Raji (cell line): Measurements from ENCODE around the gene KIAA1328.

ENCODE experiments used
- POLR2A ChIP-seq: IDR thresholded peaks from 2 replicates; pipeline ENCODE4 v1.6.1; 2011; ENCODE audit warnings: low read depth, low read length, control low read depth; ENCODE audit not compliant: insufficient read depth

Gene KIAA1328

GRCh38 chr18:36895606-36896005, 66.7 kb downstream of the KIAA1328 start:
- TF ChIP-seq POLR2A, result no peak

- no peak for TF ChIP-seq POLR2A
Observed at GRCh38 chr18:36897253-36897652, 68.3 kb downstream of the KIAA1328 start.

- no peak for TF ChIP-seq POLR2A
Observed at GRCh38 chr18:36899289-36899688, 70.4 kb downstream of the KIAA1328 start.

- no peak for TF ChIP-seq POLR2A
Observed at GRCh38 chr18:36900466-36900865, 71.5 kb downstream of the KIAA1328 start.

- no peak for TF ChIP-seq POLR2A
Observed at GRCh38 chr18:36901277-36901701, 72.4 kb downstream of the KIAA1328 start.

- no peak for TF ChIP-seq POLR2A
Observed at GRCh38 chr18:36903215-36903928, 74.4 kb downstream of the KIAA1328 start.

- no peak for TF ChIP-seq POLR2A
Observed at GRCh38 chr18:36905571-36905970, 76.6 kb downstream of the KIAA1328 start.

- no peak for TF ChIP-seq POLR2A
Observed at GRCh38 chr18:36912887-36913286, 84.0 kb downstream of the KIAA1328 start.

GRCh38 chr18:36917907-36918306, 89.0 kb downstream of the KIAA1328 start:
- no peak for TF ChIP-seq POLR2A

GRCh38 chr18:36929601-36930000, 100.7 kb downstream of the KIAA1328 start:
- no peak for TF ChIP-seq POLR2A

- no peak for TF ChIP-seq POLR2A
Observed at GRCh38 chr18:36931106-36931505, 102.2 kb downstream of the KIAA1328 start.

- no peak for TF ChIP-seq POLR2A
Observed at GRCh38 chr18:36933552-36933951, 104.6 kb downstream of the KIAA1328 start.

GRCh38 chr18:36934884-36935283, 106.0 kb downstream of the KIAA1328 start:
- TF ChIP-seq POLR2A, result no peak

GRCh38 chr18:36942264-36942663, 113.3 kb downstream of the KIAA1328 start:
- no peak for TF ChIP-seq POLR2A

- no peak for TF ChIP-seq POLR2A
Observed at GRCh38 chr18:36947820-36948348, 119.0 kb downstream of the KIAA1328 start.

GRCh38 chr18:36950282-36950681, 121.4 kb downstream of the KIAA1328 start:
- TF ChIP-seq POLR2A, result no peak

GRCh38 chr18:36950960-36951359, 122.0 kb downstream of the KIAA1328 start:
- no peak for TF ChIP-seq POLR2A

- TF ChIP-seq POLR2A, result no peak
Observed at GRCh38 chr18:36953047-36953446, 124.1 kb downstream of the KIAA1328 start.

- TF ChIP-seq POLR2A, result no peak
Observed at GRCh38 chr18:36960038-36960437, 131.1 kb downstream of the KIAA1328 start.
